ENCODE measurements around the gene KAZALD1.

Gene KAZALD1

DNA sequence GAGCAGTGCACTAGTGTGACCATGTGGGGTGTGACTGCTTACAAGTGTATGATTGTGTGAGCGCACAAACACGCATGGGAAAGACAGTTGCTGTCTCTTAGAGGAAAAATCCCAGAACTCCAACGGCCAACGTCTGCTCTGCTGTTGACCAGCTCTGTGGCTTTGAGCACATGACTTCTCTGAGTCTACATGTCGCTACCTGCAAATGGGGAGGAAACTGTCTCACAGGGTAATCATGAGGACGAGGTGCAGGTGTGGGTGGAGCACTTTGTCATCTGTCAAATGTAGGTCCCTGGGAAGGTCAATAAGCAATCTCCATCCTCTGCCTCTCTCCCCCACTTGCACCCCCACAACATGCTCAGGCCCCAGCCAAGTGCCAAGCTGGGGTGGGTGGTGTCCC lies 38.1 kb downstream of the KAZALD1 start:
- no peak for DNase-seq

DNA sequence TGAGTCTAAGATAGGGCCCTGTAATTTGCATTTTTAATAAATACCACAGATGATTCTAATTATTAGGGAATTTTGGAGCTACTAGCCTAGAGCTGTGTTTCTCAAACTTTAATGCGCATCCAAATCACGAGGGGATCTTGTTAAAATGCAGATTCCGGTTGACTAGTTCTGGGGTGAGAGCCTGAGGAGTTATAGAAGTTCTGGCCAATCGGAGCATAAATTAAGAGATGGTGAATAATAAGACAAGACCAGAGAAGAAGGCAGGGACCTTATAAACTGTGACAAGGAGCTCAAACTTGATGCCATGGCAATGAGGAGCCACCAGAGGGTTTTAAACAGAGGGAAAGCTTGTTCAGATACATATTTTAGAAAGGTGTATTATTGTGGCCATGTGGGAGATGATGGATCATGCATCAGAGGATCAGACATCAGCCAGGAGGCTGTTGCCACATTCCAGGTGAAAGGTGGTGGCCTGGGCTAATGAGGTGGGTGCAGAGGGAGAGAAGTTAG lies 39.6 kb downstream of the KAZALD1 start:
- no peak for DNase-seq

DNA sequence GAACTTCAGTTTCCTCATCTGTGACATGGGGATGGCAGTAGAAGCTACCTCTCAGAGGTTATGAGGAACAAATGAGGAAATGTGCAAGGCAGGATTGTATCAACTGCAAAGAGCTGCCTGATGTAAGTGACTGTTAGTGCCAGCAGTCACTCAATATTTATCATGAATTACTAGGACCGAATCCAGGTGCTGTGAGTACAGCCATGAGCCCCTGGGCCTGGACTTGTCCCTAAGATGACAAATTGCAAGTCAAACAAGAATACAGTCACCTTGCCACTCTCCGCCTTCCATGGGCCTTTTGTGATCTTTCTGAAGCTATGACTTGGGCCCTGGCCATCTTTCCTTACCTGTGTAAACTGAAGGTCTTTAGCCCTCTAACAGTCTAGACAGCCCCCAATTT lies 41.6 kb downstream of the KAZALD1 start:
- no peak for DNase-seq

DNA sequence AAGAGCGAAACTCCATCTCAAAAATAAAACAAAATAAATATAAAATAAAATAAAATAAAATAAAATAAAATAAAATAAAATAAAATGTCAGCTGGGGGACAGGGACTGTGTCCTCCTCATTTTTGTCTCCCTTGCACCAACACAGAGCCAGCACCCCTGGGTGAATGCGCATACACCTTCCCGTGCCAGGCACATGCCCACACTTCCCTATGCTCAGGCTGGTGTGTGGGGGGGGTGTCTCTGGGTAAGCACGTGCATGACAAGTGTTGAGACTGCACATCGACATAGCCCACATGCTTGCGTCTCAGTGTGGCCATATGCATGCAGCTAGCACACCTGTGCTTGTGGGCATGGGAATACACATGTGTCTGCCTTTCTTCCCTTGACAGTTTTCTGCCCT lies 44.6 kb downstream of the KAZALD1 start:
- DNase-seq: no peak

DNA sequence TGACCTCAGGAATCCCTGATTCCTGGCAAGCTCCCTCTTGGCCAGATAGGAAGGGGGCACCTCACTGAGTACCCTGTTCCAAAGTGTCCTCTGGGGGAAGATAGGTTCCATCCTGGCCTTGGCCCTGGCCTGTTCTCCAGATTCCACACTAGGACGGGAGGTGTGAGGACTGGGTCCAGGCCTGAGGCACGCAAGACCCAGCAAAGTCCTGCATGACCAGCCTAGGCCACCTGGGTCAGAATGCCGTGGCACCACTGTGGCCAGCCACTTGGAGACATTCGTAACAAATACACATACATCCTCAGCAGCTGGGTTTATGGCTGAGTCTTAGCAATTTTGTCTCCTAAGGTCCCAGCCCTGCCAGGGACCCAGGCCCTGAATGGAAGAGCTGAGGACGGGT lies 46.0 kb downstream of the KAZALD1 start:
- DNase-seq: no peak

DNA sequence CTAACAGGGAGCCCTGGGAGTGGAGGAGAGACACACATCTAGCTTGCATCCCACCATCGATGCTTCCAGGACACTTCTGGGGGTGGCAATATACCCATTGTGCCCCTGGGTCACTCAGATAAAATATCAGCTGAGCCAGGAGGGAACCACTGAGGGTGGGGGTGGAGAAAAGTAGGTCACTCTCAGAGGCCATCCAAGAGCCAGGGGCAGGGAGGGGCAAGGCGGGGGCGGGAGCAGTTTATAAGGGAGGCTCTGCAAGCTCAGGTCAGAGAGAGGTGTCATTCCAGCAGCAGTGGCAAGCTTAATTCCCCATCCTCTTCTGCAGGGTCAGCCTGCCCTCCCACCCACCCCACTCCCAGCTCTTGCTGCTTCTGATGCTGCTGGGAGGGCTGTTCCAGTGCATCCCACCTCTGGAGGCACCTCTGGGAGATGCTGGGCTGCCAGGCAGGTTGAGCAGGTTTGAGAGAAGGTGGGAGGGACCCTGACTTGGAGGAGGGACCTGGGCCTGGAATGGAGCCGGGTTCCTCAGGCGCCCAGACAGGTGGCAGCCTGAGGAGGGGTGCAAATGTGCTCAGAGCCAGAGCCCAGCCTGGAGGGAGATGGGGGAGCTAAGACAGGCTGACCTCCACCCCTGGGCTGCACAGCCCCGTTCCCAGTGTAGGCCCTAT lies 49.2 kb downstream of the KAZALD1 start:
- DNase-seq: no peak

DNA sequence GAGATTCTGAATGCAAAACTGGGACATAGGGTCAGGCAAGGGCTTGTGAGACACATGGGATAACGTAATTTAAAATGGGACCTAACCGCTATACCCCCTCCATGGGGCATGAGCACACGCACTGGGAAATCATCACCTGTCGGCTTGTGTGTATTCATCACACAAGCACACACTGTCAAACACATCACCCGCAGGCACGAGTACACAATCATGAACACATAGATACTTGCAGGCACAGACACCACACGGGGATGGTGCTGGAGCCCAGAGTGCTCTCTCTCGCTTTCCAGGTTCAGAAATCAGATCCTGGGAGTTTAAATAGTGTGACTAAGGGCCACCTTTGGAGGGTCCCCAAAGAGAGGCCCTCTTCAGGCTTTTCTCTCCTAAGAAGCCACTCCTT lies 49.8 kb downstream of the KAZALD1 start:
- no peak for DNase-seq

DNA sequence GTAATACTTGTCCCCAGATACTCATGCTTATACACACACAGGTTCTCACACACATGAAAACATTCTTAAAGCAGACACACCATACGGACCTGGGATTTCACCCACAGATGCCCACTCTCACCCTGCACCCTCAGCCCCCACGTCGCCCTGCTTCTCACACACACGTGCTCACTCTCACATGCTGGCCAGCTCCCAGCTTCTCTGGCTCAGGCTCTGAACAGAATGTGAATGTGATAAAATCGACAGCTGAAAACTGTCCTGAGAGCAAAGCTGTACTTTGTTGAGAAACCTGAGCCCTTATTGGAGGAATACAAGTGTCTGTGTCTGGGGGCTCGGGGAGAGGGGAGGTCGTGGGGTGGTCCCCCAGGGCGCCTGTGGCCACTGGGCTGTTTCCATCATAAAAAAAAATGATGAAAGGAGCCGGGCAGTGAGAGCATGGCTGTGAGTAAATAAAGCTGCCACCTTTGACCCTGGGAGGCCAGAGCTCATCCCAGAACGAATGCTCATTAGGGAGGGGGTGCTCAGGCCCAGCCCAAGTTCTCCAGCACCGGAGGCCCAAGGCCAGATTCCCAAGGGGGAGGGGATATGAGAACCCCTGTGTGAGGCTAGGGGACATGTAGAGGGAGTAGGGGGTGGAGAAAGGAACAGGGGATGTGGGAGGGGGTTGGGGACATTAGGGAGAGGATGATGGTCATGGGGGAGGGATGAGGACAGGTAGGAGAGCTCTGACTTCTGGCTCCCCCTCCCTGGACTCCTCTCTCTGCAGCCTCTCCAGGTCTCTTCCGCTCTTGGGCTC lies 51.2 kb downstream of the KAZALD1 start:
- DNase-seq: no peak

DNA sequence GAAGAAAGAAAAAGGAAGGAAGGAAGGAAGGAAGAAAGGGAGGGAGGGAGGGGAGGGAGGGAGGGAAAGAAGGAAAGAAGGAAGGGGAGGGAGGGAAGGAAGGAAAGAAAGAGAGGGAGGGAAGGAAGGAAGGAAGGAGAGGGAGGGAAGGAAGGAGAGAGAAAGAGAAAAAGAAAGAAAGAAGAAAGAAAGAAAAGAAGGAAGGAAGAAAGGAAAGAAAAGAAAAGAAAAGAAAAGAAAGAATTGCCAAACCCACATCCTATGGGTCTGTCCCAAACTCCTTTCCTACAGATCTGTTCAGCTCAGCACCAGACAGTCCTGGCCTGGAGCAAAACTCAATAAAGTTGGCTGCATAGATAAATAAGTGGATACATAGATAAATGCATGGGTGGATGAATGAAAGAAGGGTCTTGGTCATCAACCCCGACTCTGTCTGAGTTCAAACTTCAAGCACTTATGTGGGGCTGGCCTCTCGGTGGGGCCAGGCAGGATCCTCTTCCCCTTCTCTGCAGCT lies 52.2 kb downstream of the KAZALD1 start:
- DNase-seq: no peak

DNA sequence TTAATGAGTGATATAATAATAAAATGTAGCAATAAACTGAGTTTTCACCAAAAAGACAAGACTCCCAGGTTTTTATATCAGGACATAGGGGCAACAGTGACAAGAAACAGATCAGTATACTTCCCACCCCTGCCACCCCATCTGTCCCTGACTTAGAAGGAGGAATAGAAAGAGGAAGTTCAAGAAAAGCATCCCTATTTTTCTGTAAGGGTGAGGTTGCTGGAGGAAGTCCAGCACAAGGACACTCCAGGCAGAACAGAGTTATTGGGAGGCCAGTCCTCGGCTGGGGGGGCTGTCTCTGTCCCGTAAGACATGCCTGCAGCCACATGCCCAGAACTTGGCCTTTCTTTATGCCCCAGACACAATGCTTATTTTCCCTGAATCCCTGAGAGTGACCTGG lies 52.9 kb downstream of the KAZALD1 start:
- DNase-seq: no peak

Measured in NCI-H1105 treated with DMSO at 0.1 percent for 48 hours (cell line).